GM23248 (cell line): ENCODE results near the gene SH2D3A. TPM values are rescaled to one million over a fixed set of nuclear protein-coding genes. Genes with fewer than 3 reads are reported as not detected.

Source experiments
- DNase-seq: peaks from one replicate; pipeline ENCODE4 v3.0.0-alpha.2; 2015
- H2AFZ ChIP-seq: fragments of 200-600 bp; sonication (generic); 2 replicates; pipeline ENCODE4 v1.6.1; 2016; ENCODE audit warnings: antibody characterized with exemption
- H3F3A ChIP-seq: fragments of 200-600 bp; sonication (generic); 2 replicates; pipeline ENCODE4 v1.6.1; 2016; ENCODE audit warnings: mild to moderate bottlenecking, antibody characterized with exemption, mixed run types; ENCODE audit not compliant: insufficient read depth
- H3K27ac ChIP-seq: fragments of 200-600 bp; sonication (generic); 2 replicates; pipeline ENCODE4 v1.5.1; 2016; ENCODE audit warnings: mild to moderate bottlenecking
- H3K27me3 ChIP-seq: fragments of 200-600 bp; sonication (generic); replicated peaks from 2 replicates; pipeline ENCODE4 v1.6.1; 2016; ENCODE audit warnings: mild to moderate bottlenecking; ENCODE audit not compliant: insufficient read depth
- H3K36me3 ChIP-seq: fragments of 200-600 bp; sonication (generic); 2 replicates; pipeline ENCODE4 v1.6.1; 2016; ENCODE audit warnings: low read depth, mild to moderate bottlenecking
- H3K4me1 ChIP-seq: fragments of 200-600 bp; sonication (generic); 2 replicates; pipeline ENCODE4 v1.6.1; 2016; ENCODE audit warnings: mild to moderate bottlenecking; ENCODE audit not compliant: insufficient read depth
- H3K4me2 ChIP-seq: fragments of 200-600 bp; sonication (generic); one replicate; pipeline ENCODE4 v1.6.1; 2016; ENCODE audit warnings: mild to moderate bottlenecking; ENCODE audit not compliant: unreplicated experiment
- H3K4me3 ChIP-seq: fragments of 200-600 bp; sonication (generic); 2 replicates; pipeline ENCODE4 v1.5.1; 2016; ENCODE audit warnings: mild to moderate bottlenecking
- H3K79me2 ChIP-seq: fragments of 200-600 bp; sonication (generic); 2 replicates; pipeline ENCODE4 v1.6.1; 2016; ENCODE audit warnings: mild to moderate bottlenecking; ENCODE audit not compliant: insufficient read depth
- H3K9ac ChIP-seq: fragments of 200-600 bp; sonication (generic); 2 replicates; pipeline ENCODE4 v1.6.1; 2016; ENCODE audit warnings: mild to moderate bottlenecking
- H3K9me2 ChIP-seq: fragments of 200-600 bp; sonication (generic); 2 replicates; pipeline ENCODE4 v1.6.1; 2016; ENCODE audit warnings: mixed run types, mild to moderate bottlenecking, moderate library complexity; ENCODE audit not compliant: insufficient read depth
- H3K9me3 ChIP-seq: fragments of 200-600 bp; sonication (generic); one replicate; pipeline ENCODE4 v1.6.1; 2017; ENCODE audit warnings: low read depth
- H4K20me1 ChIP-seq: fragments of 200-600 bp; sonication (generic); 2 replicates; pipeline ENCODE4 v1.6.0; 2016; ENCODE audit not compliant: insufficient read depth
- EZH2 ChIP-seq: fragments of 200-600 bp; sonication (generic); IDR thresholded peaks from 2 replicates; pipeline ENCODE4 v1.6.1; 2018; ENCODE audit warnings: antibody characterized with exemption, mild to moderate bottlenecking; ENCODE audit not compliant: insufficient read depth, poor library complexity, severe bottlenecking
- EZH2phosphoT487 ChIP-seq: fragments of 200-600 bp; sonication (generic); IDR thresholded peaks from 2 replicates; pipeline ENCODE4 v1.6.1; 2018; ENCODE audit warnings: antibody characterized with exemption, moderate library complexity, mild to moderate bottlenecking, low read depth; ENCODE audit not compliant: insufficient read depth
- WGBS, 2 experiments: methylation state at CpG; one replicate each; pipeline ENCODE4 v1.1.6; 2015 to 2017; ENCODE audit warnings: low lambda C conversion rate in 2 of 2, low coverage in 1 of 2; ENCODE audit errors: missing lambda C conversion rate in 2 of 2; 5-methylcytosine and 5-hydroxymethylcytosine counted together
- in situ Hi-C: fragments of 300-500 bp; cut with MboI; formaldehyde crosslinking; loops from 2 replicates; pipeline ENCODE4 v1.15.0; 2020
- polyA plus RNA-seq: library from polyadenylated mRNA; unstranded; fragments of >200 nt; fragmentation: Nextera tagmentation; extraction: Ambion mirVana; gene quantifications from 2 replicates; pipeline ENCODE4 v1.2.1, GENCODE V29; 2016
- total RNA-seq: library from RNA; depleted of rRNA; stranded (reverse); fragments of >200 nt; shearing (Covaris generic); gene quantifications from 2 replicates; pipeline ENCODE4 v1.2.3, GENCODE V29; 2014

The SH2D3A gene
- total and polyA plus RNA-seq, 2 experiments from 2014 or later, result not detected

- Histone ChIP-seq H3K4me2 (peak overlapping the region; percentile 90), H3K36me3 (0 out of 2 replicates have a peak, but pooled peaks cover 3% of the 10 kb centered on the region), H3K79me2 (peaks cover 36% of the 10 kb centered on the region), H4K20me1 (no peaks in the 10 kb centered on the region), H3K27ac (peak overlapping the region; percentile 46), H3K9me3 (no peaks in the 10 kb centered on the region), H3K4me1 (peaks cover 42% of the 10 kb centered on the region), H3K4me3 (peak overlapping the region; percentile 94), H2AFZ (peak overlapping the region; percentile 77), H3K9ac (peak overlapping the region; percentile 81), H3K27me3 (no peaks in the 10 kb centered on the region), H3K9me2 (no peaks in the 10 kb centered on the region), H3F3A (peaks cover 44% of the 10 kb centered on the region)
- in situ Hi-C loops, result no loop called here
- 0 to 1% methylated on average over 23 to 39 of the region's 46 CpGs for WGBS, 2 experiments
- peak; percentile 51 for DNase-seq
- TF ChIP-seq EZH2phosphoT487 (no peak), EZH2 (no peak)
These were observed 26.5 kb downstream of the SH2D3A start for GRCh38 chr19:6740589-6741343.

DNA sequence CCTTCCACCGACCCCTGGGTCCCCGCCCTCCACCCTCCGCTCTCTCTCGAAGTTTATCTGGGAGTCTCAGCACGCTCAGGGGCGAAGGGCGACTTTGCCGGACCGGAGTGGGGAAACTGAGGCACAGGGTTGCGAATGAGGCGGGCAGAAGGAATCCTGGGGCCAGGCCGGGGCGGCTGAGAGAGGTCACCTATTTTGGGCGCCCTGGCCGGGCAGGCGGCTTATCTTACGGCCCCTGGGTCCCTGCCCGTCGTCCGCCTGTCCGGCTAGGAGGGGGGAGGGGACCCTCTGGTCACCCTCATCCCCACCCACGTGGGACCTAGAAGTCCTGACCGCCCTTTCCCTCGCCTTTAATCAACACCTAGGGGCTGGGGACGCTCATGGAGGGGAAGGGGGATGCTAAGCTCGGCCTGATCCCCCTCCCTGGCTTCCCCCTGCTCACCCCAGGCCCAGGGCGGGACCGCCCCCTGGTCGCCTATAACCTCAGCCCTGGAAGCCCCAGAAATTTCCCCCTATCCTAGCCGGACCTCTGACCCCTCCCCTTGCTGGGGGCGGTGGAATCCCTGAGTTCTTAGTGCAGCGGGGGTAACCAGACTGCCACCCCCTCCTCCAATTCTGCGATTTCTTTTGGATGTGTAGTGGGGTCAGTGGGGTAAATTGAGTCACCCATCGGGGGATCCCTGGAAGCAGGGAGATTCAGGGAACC is 27.2 kb downstream of the SH2D3A start:
- no peaks in the 10 kb centered on the region for H3K9me2 ChIP-seq
- H3K4me3 ChIP-seq, result peak overlapping the region; percentile 94
- H3K27ac ChIP-seq, result peak overlapping the region; percentile 46; the same call in 1 of the 2 replicates
- H3K9ac ChIP-seq, result peak overlapping the region; percentile 81
- peak; percentile 57 for DNase-seq
- H3K4me2 ChIP-seq, result peak overlapping the region; percentile 90
- H3K9me3 ChIP-seq, result no peaks in the 10 kb centered on the region
- H3K36me3 ChIP-seq, result 0 out of 2 replicates have a peak, but pooled peaks cover 3% of the 10 kb centered on the region
- no peaks in the 10 kb centered on the region for H4K20me1 ChIP-seq
- H2AFZ ChIP-seq, result peak overlapping the region; percentile 77
- H3F3A ChIP-seq, result peaks cover 40% of the 10 kb centered on the region
- TF ChIP-seq EZH2 (no peak), EZH2phosphoT487 (no peak)
- H3K4me1 ChIP-seq, result peaks cover 42% of the 10 kb centered on the region
- in situ Hi-C loops, result no loop called here
- H3K27me3 ChIP-seq, result no peaks in the 10 kb centered on the region
- 1 to 2% methylated on average over 24 to 33 of the region's 34 CpGs for WGBS, 2 experiments
- peaks cover 44% of the 10 kb centered on the region for H3K79me2 ChIP-seq

DNA sequence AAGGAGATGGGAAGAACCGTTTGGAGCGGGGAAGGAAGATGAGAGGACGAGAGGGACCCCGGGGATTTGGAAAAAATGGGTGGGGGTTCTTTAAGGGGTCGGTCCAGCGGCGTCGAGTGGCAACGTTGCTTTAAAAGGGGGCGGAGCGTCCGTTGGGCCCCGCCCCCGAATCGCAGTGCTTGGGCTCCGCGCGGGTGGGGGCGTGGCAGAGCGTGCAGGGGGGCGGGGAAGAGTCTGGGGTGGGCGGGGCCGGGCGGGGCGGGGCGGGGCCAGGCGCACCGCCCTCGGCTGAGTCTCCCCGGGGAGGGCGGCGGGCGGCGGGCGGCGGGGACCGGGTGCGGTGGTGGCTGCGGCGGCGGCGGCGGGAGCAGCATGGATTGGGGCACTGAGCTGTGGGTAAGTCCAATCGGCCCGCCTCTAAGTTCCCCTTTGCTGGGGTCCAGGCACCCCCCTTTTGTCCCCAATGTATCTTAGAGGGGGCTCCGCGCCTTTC is 27.8 kb downstream of the SH2D3A start, which contains the start of gene TRIP10:
Gene TRIP10 (plus strand): TSS at position 291 of the 493 bp plus-strand sequence. CDS start 82 bp downstream, at position 373.
- Histone ChIP-seq H3K27me3 (no peaks in the 10 kb centered on the region), H2AFZ (peak within 1 kb of the TSS; percentile 98), H3K4me3 (peak within 1 kb of the TSS; percentile 94), H3K9me3 (no peaks in the 10 kb centered on the region), H3K4me1 (peaks cover 37% of the 10 kb centered on the region), H3K9ac (peak within 1 kb of the TSS; percentile 81), H3K27ac (peak within 1 kb of the TSS; percentile 74), H3K79me2 (peaks cover 46% of the 10 kb centered on the region), H4K20me1 (no peaks in the 10 kb centered on the region), H3K9me2 (no peaks in the 10 kb centered on the region), H3K4me2 (peak within 1 kb of the TSS; percentile 92), H3K36me3 (0 out of 2 replicates have a peak, but pooled peaks cover 3% of the 10 kb centered on the region), H3F3A (peaks cover 39% of the 10 kb centered on the region)
- TF ChIP-seq EZH2, result no peak
- TF ChIP-seq EZH2phosphoT487, result no peak
- in situ Hi-C loops, result no loop called here
- WGBS, 2 experiments, result 0 to 3% methylated on average over 19 of the region's 47 CpGs
- peak; percentile 90 for DNase-seq

- peak overlapping the region; percentile 92 for H3K4me2 ChIP-seq
- peak overlapping the region; percentile 64 for H3K4me3 ChIP-seq
- peaks cover 46% of the 10 kb centered on the region for H3K79me2 ChIP-seq
- in situ Hi-C loops, result no loop called here
- peak; percentile 69 for DNase-seq
- peaks cover 31% of the 10 kb centered on the region for H3K4me1 ChIP-seq
- H3K9me2 ChIP-seq, result no peaks in the 10 kb centered on the region
- TF ChIP-seq EZH2, result no peak
- TF ChIP-seq EZH2phosphoT487, result no peak
- 2 to 4% methylated on average over 24 of the region's 24 CpGs for WGBS, 2 experiments
- peak overlapping the region; percentile 98 for H2AFZ ChIP-seq
- H4K20me1 ChIP-seq, result no peaks in the 10 kb centered on the region
- H3K27me3 ChIP-seq, result no peaks in the 10 kb centered on the region
- H3F3A ChIP-seq, result peaks cover 34% of the 10 kb centered on the region
- no peaks in the 10 kb centered on the region for H3K9me3 ChIP-seq
- H3K9ac ChIP-seq, result peak overlapping the region; percentile 74
- H3K36me3 ChIP-seq, result 0 out of 2 replicates have a peak, but pooled peaks cover 3% of the 10 kb centered on the region
- peak overlapping the region; percentile 74 for H3K27ac ChIP-seq
These were observed 28.3 kb downstream of the SH2D3A start for GRCh38 chr19:6738787-6739389.
